Left ventricle myocardium inferior (tissue), 1 donor: ENCODE data around the gene OR8G5. TPM values are rescaled to one million over a fixed set of nuclear protein-coding genes. Genes with fewer than 3 reads are reported as not detected.
"Not testable (repeated sequence)": the region's sequence is repeated elsewhere in the genome, so short reads cannot be mapped to it uniquely, and the experiment has no call there.

Experiments used
- DNase-seq: peaks from one replicate; pipeline ENCODE4 v3.0.0-alpha.2; 2020
- H3K27ac ChIP-seq: fragments of 200-600 bp; replicated peaks from 2 replicates; pipeline ENCODE4 v1.8.0; 2021
- H3K27me3 ChIP-seq: fragments of 200-600 bp; 2 replicates; pipeline ENCODE4 v1.8.0; 2021; ENCODE audit warnings: low read depth
- H3K36me3 ChIP-seq: fragments of 200-600 bp; 2 replicates; pipeline ENCODE4 v1.8.0; 2021
- H3K4me1 ChIP-seq: fragments of 200-600 bp; 2 replicates; pipeline ENCODE4 v1.8.0; 2021
- H3K4me3 ChIP-seq: fragments of 200-600 bp; 2 replicates; pipeline ENCODE4 v1.8.0; 2021; ENCODE audit warnings: mild to moderate bottlenecking, moderate library complexity
- H3K9me3 ChIP-seq: fragments of 200-600 bp; replicated peaks from 2 replicates; pipeline ENCODE4 v1.8.0; 2021
- CTCF ChIP-seq: fragments of 200-600 bp; IDR thresholded peaks from 2 replicates; pipeline ENCODE4 v1.8.0; 2021; ENCODE audit warnings: antibody characterized with exemption, mild to moderate bottlenecking, borderline replicate concordance
- intact Hi-C: fragments of 100-400 bp; cut with micrococcal nuclease; formaldehyde crosslinking; loops from one replicate; pipeline ENCODE4 v1.11.0; 2022
- total RNA-seq: library from RNA; stranded (reverse); fragmentation: NEBNext Ultra II Directional; extraction: Animal tissue kit (Norgen Biotek cat#: 25700); gene quantifications from one replicate; pipeline ENCODE4 v1.2.1, GENCODE V29; 2021
- donor health status: DM: no; HTN: yes; CAD: no; lungs with severe emphysema.

The OR8G5 gene
- total RNA-seq, 1 donor from 2014 or later: not detected

GRCh38 chr11:124214027-124214426 lies 42.1 kb upstream of the OR8G5 start:
- Histone ChIP-seq H3K4me3 (no peak overlapping the region), H3K36me3 (no peaks in the 10 kb centered on the region), H3K4me1 (no peaks in the 10 kb centered on the region), H3K27ac (no peak overlapping the region), H3K9me3 (no peaks in the 10 kb centered on the region), H3K27me3 (peaks cover 6% of the 10 kb centered on the region)
- DNase-seq: no peak
- intact Hi-C loops: no loop called here
- TF ChIP-seq CTCF: no peak

DNA sequence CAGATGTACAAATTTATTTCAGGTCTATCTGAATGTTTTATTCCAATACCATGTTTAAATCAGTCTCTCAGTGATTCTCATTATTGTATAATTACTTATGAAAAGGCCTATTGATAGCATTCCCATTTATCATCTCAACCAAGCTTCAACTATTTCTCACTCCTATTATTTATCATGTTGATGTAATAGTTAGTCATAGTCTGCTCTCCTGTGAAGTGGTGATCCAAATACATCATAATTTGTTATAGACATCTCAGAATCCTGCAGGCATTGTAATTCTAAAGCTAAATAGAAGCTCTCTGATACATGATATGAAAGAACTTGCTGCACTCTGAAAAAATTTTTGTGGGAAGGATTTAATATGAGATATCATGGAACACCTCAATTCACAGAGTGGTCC lies 37.0 kb upstream of the OR8G5 start:
- no peak for DNase-seq
- Histone ChIP-seq H3K4me1 (no peaks in the 10 kb centered on the region), H3K27me3 (peaks cover 4% of the 10 kb centered on the region), H3K9me3 (no peaks in the 10 kb centered on the region), H3K36me3 (no peaks in the 10 kb centered on the region), H3K27ac (no peak overlapping the region), H3K4me3 (no peak overlapping the region)
- intact Hi-C loops: no loop called here
- no peak for TF ChIP-seq CTCF

DNA sequence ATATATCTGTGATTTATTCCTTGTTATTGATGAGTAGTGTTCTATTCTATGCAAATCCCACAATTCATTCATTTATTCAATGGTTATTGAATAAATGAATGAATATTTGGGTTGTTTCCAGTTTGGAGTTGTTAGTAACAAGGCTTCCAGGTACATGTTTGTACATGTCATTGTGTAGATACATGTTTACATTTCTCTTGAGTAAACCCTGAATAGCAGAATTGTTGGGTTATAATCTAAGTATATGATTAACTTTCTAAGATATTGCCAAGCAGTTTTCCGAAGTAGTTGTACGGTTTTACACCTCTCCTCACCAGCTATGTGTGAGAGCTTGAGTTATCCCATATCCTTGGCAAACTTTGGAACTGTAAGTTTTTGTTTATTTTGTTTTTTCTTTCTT lies 33.8 kb upstream of the OR8G5 start:
- Histone ChIP-seq H3K27me3 (peaks cover 4% of the 10 kb centered on the region), H3K36me3 (no peaks in the 10 kb centered on the region), H3K4me1 (no peaks in the 10 kb centered on the region), H3K9me3 (no peaks in the 10 kb centered on the region), H3K27ac (no peak overlapping the region), H3K4me3 (no peak overlapping the region)
- intact Hi-C loops: no loop called here
- no peak for DNase-seq
- no peak for TF ChIP-seq CTCF

- H3K27me3 ChIP-seq, H3K27ac ChIP-seq, DNase-seq, H3K36me3 ChIP-seq, H3K4me3 ChIP-seq, H3K9me3 ChIP-seq, intact Hi-C loops, H3K4me1 ChIP-seq: not testable (repeated sequence)
Observed at GRCh38 chr11:124224618-124225423, 31.4 kb upstream of the OR8G5 start.

DNA sequence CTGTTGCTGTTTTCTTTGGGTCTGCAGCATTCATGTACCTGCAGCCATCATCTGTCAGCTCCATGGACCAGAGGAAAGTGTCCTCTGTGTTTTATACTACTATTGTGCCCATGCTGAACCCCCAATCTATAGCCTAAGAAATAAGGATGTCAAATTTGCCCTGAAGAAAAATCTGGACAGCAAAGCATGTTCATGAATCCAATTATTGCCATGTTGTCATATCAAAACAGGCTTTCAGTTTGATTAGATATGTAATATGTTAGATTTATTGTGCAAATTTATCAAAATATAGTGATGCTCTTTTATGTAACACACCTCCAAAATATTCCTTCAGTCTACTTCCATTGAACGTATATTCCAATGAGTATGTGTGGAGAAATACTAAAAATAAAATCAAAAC lies 30.7 kb upstream of the OR8G5 start:
- DNase-seq: no peak
- Histone ChIP-seq H3K4me1 (no peaks in the 10 kb centered on the region), H3K36me3 (no peaks in the 10 kb centered on the region), H3K27me3 (peaks cover 4% of the 10 kb centered on the region), H3K9me3 (no peaks in the 10 kb centered on the region), H3K27ac (no peak overlapping the region), H3K4me3 (no peak overlapping the region)
- intact Hi-C loops: no loop called here
- no peak for TF ChIP-seq CTCF

DNA sequence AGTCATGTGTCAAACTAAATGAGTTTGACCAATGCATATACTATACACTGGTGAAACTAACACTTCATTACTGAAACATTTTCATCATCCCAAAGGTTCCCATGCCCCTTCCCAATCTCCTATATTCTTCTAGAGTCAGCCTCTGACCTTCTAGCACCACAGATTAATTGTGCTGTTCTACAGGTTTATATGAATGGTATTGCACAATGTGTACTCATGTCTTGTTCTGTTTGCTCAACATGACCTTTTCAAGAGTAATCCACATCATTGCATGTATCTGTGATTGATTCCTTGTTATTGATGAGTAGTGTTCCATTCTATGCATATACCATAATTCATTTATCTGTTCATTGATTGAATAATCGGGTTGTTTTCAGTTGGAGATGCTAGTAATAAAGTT lies 22.8 kb upstream of the OR8G5 start:
- H3K4me3 ChIP-seq: no peak overlapping the region
- H3K9me3 ChIP-seq: no peaks in the 10 kb centered on the region
- TF ChIP-seq CTCF: no peak
- H3K27me3 ChIP-seq: no peaks in the 10 kb centered on the region
- no peaks in the 10 kb centered on the region for H3K4me1 ChIP-seq
- intact Hi-C loops: no loop called here
- no peak overlapping the region for H3K27ac ChIP-seq
- no peaks in the 10 kb centered on the region for H3K36me3 ChIP-seq
- DNase-seq: no peak
